ENCODE results near the gene CRYAA. TPM values are rescaled to one million over a fixed set of nuclear protein-coding genes. Genes with fewer than 3 reads are reported as not detected.
"Not testable (repeated sequence)": the region's sequence is repeated elsewhere in the genome, so short reads cannot be mapped to it uniquely, and the experiment has no call there.

CRYAA gene
- total RNA-seq, 1 experiment from 2014 or later = not detected

- not testable (repeated sequence) for H3K23ac ChIP-seq (ENCODE audit: insufficient read length, low read depth, low read length); H3K27ac ChIP-seq (ENCODE audit: insufficient read length, low read depth, low read length); H3K14ac ChIP-seq (ENCODE audit: insufficient read depth, low read length); H3K56ac ChIP-seq (ENCODE audit: insufficient read length, low read depth, low read length); H3K9me3 Mint-ChIP-seq; H3K36me3 Mint-ChIP-seq (ENCODE audit: insufficient read depth in 1 of 3, low read depth in 3 of 3); H2AFZ ChIP-seq (ENCODE audit: low read length); H3K4me1 ChIP-seq (ENCODE audit: insufficient read depth, low read length); H4K20me1 ChIP-seq (ENCODE audit: control insufficient read depth, insufficient read depth, insufficient read length); H3K9ac ChIP-seq (ENCODE audit: extremely low read depth, insufficient read length, low read length); H2BK20ac ChIP-seq (ENCODE audit: low read depth, low read length, poor library complexity, severe bottlenecking); H3K9me3 ChIP-seq (ENCODE audit: control insufficient read depth, low read depth, low read length); H3K79me1 ChIP-seq (ENCODE audit: insufficient read depth, low read depth, low read length, poor library complexity, severe bottlenecking); H3K23me2 ChIP-seq (ENCODE audit: insufficient read length, low read depth, low read length, poor library complexity, severe bottlenecking); H2BK15ac ChIP-seq (ENCODE audit: low read depth, low read length); H4K91ac ChIP-seq (ENCODE audit: insufficient read length, low read depth, low read length); H3K4me1 Mint-ChIP-seq; H3K27ac Mint-ChIP-seq; H4K5ac ChIP-seq (ENCODE audit: insufficient read length, low read depth, low read length); H3K27me3 ChIP-seq (ENCODE audit: insufficient read depth, low read length); H3K4me2 ChIP-seq (ENCODE audit: insufficient read depth, insufficient read length, low read length); H3K4ac ChIP-seq (ENCODE audit: low read depth, low read length); DNase-seq; H3K18ac ChIP-seq (ENCODE audit: insufficient read length, low read depth, low read length); H3K27me3 Mint-ChIP-seq (ENCODE audit: low read depth); H3K4me3 Mint-ChIP-seq; H4K8ac ChIP-seq (replicated peaks; ENCODE audit: insufficient read length, low read depth, low read length); H3T11ph ChIP-seq (ENCODE audit: low read length); H2AK5ac ChIP-seq (ENCODE audit: insufficient read length, low read length); H2BK5ac ChIP-seq (ENCODE audit: insufficient read length, low read length); H3K79me2 ChIP-seq (ENCODE audit: insufficient read depth, low read length); H2BK120ac ChIP-seq (ENCODE audit: low read depth, low read length, poor library complexity, severe bottlenecking); H2BK12ac ChIP-seq (ENCODE audit: insufficient read length, low read depth, low read length)
- WGBS (ENCODE audit: extremely low coverage, insufficient read length, low lambda C conversion rate) = no CpG with 5 or more reads among the region's 15 CpGs
Observed at GRCh38 chr21:43165734-43166133, 3.1 kb upstream of the CRYAA start.

GRCh38 chr21:43169230-43169886 lies 550 bp downstream of the CRYAA start:
- not testable (repeated sequence) for H3K9ac ChIP-seq (ENCODE audit: extremely low read depth, insufficient read length, low read length); H3K18ac ChIP-seq (ENCODE audit: insufficient read length, low read depth, low read length); H3K23me2 ChIP-seq (ENCODE audit: insufficient read length, low read depth, low read length, poor library complexity, severe bottlenecking); H4K5ac ChIP-seq (ENCODE audit: insufficient read length, low read depth, low read length); H2BK120ac ChIP-seq (ENCODE audit: low read depth, low read length, poor library complexity, severe bottlenecking); H2BK5ac ChIP-seq (ENCODE audit: insufficient read length, low read length); H3K9me3 Mint-ChIP-seq; H3K23ac ChIP-seq (ENCODE audit: insufficient read length, low read depth, low read length); H2BK15ac ChIP-seq (ENCODE audit: low read depth, low read length); H3K79me2 ChIP-seq (ENCODE audit: insufficient read depth, low read length); H3K4ac ChIP-seq (ENCODE audit: low read depth, low read length); H3K27ac Mint-ChIP-seq; H2BK20ac ChIP-seq (ENCODE audit: low read depth, low read length, poor library complexity, severe bottlenecking); H3K36me3 Mint-ChIP-seq (ENCODE audit: insufficient read depth in 1 of 3, low read depth in 3 of 3); H3K14ac ChIP-seq (ENCODE audit: insufficient read depth, low read length); H3K56ac ChIP-seq (ENCODE audit: insufficient read length, low read depth, low read length); H4K91ac ChIP-seq (ENCODE audit: insufficient read length, low read depth, low read length); H3K9me3 ChIP-seq (ENCODE audit: control insufficient read depth, low read depth, low read length); H3K4me2 ChIP-seq (ENCODE audit: insufficient read depth, insufficient read length, low read length); H3K4me1 Mint-ChIP-seq; H4K20me1 ChIP-seq (ENCODE audit: control insufficient read depth, insufficient read depth, insufficient read length); DNase-seq; H3K27ac ChIP-seq (ENCODE audit: insufficient read length, low read depth, low read length); H3T11ph ChIP-seq (ENCODE audit: low read length); H3K4me1 ChIP-seq (ENCODE audit: insufficient read depth, low read length); H3K27me3 ChIP-seq (ENCODE audit: insufficient read depth, low read length); H3K79me1 ChIP-seq (ENCODE audit: insufficient read depth, low read depth, low read length, poor library complexity, severe bottlenecking); H3K27me3 Mint-ChIP-seq (ENCODE audit: low read depth); H2AK5ac ChIP-seq (ENCODE audit: insufficient read length, low read length); H4K8ac ChIP-seq (replicated peaks; ENCODE audit: insufficient read length, low read depth, low read length); H2BK12ac ChIP-seq (ENCODE audit: insufficient read length, low read depth, low read length); H3K4me3 Mint-ChIP-seq; H2AFZ ChIP-seq (ENCODE audit: low read length)
- WGBS (ENCODE audit: extremely low coverage, insufficient read length, low lambda C conversion rate) = no CpG with 5 or more reads among the region's 23 CpGs
